ENCODE measurements around the gene EXOC1.

DNA sequence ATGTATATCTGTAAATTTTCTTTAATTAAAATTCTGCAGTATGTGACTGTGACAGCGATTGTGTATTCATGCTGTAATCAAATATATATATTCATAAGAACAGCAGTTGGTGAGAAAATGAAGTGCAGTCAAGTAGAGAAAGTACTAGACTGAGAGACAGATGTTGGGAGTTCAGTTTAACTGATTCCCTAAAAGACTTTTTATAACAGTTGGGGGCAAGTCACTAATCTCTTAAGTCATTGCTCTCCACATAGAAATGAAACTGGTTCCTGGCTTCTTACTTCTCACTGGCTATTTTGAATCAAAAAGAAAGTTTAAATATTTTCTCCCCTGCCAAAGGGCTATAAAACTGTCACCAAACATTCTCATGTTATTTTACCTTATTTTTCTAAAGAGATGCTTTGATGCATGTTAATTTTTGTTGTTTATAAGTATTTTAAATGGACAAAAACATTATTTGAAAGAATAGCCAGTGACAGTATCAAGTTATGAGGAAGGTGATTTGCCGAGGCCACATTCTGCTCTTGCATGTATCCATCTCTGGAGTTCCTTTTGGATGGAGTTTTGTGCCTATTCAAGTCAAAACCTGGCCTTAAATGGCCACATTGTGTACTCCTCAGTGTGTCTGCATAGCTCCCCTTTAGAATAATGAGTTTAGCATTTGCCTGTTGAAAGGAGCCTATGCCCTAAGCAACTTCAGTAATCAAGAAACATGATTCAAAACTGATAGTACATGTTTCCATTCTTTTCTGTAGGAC lies 30.8 kb downstream of the EXOC1 start:
- TF ChIP-seq EP300 (IDR thresholded peaks at IDR 0.05; ENCODE audit: low read depth) (no peak), POLR2AphosphoS5 (IDR thresholded peaks at IDR 0.05) (no peak)
- TF ChIP-seq, protein P1, sequence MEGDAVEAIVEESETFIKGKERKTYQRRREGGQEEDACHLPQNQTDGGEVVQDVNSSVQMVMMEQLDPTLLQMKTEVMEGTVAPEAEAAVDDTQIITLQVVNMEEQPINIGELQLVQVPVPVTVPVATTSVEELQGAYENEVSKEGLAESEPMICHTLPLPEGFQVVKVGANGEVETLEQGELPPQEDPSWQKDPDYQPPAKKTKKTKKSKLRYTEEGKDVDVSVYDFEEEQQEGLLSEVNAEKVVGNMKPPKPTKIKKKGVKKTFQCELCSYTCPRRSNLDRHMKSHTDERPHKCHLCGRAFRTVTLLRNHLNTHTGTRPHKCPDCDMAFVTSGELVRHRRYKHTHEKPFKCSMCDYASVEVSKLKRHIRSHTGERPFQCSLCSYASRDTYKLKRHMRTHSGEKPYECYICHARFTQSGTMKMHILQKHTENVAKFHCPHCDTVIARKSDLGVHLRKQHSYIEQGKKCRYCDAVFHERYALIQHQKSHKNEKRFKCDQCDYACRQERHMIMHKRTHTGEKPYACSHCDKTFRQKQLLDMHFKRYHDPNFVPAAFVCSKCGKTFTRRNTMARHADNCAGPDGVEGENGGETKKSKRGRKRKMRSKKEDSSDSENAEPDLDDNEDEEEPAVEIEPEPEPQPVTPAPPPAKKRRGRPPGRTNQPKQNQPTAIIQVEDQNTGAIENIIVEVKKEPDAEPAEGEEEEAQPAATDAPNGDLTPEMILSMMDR (IDR thresholded peaks at IDR 0.05) = no peak

All from transverse colon (tissue), 4 donors.